T-cell (primary cell): Measurements from ENCODE around the gene MICALL2. TPM values are rescaled to one million over a fixed set of nuclear protein-coding genes. Genes with fewer than 3 reads are reported as not detected.

ENCODE experiments used
- ATAC-seq, 4 experiments: fragments of 200-7000 bp in 3 of 4; fragments of 150-1000 bp in 1 of 4; cut with Tn5 transposase; replicated peaks in 1 of 4; 1 replicate in 3 of 4; 2 replicates in 1 of 4; pipeline ENCODE4 v1.10.0; 2021; ENCODE audit warnings: moderate library complexity in 3 of 4, mild to moderate bottlenecking in 2 of 4, moderate number of reproducible peaks in 1 of 4
- CTCF ChIA-PET, 2 donors: fragments of 300-600 bp; sonication (Branson Sonifier 250); formaldehyde crosslinking; loops; one replicate each; lab custom pipeline; 2022; ENCODE audit warnings: antibody characterized with exemption in 2 of 2; lab: Charles Lee
- POLR2A ChIA-PET, 2 donors: fragments of 300-600 bp; sonication (Branson Sonifier 250); formaldehyde crosslinking; loops; one replicate each; lab custom pipeline; 2022; ENCODE audit warnings: antibody characterized with exemption in 2 of 2; lab: Charles Lee
- DNase-seq, 35 experiments: peaks; one replicate each; pipeline versions ENCODE4 v3.0.0 to v3.0.0-alpha.2; 2013 to 2023
- H3K27ac ChIP-seq: one replicate; pipeline ENCODE4 v1.5.1; 2013; ENCODE audit warnings: low read length
- H3K27me3 ChIP-seq, 2 experiments: replicated peaks in 1 of 2; 1 replicate in 1 of 2; 2 replicates in 1 of 2; pipeline versions ENCODE4 v1.6.1 to v1.7.0; 2013; ENCODE audit warnings: low read length in 1 of 2, mixed read lengths in 1 of 2; ENCODE audit not compliant: control insufficient read depth in 2 of 2, insufficient read depth in 2 of 2; ENCODE audit errors: extremely low read depth in 1 of 2
- H3K36me3 ChIP-seq, 2 donors: 1 replicate in 1 of 2; 2 replicates in 1 of 2; pipeline versions ENCODE4 v1.6.1 to v1.7.0; 2013; ENCODE audit warnings: low read length in 1 of 2; ENCODE audit not compliant: control insufficient read depth in 2 of 2, insufficient read depth in 1 of 2; ENCODE audit errors: extremely low read depth in 1 of 2
- H3K4me1 ChIP-seq, 2 experiments: 1 replicate in 1 of 2; 2 replicates in 1 of 2; pipeline versions ENCODE4 v1.6.1 to v1.7.0; 2013; ENCODE audit warnings: low read length in 2 of 2, mixed read lengths in 1 of 2; ENCODE audit not compliant: insufficient read depth in 2 of 2, control insufficient read depth in 1 of 2; ENCODE audit errors: extremely low read depth in 1 of 2
- H3K4me3 ChIP-seq, 2 donors: 1 replicate in 1 of 2; 2 replicates in 1 of 2; pipeline versions ENCODE4 v1.5.1 to v1.7.0; 2013; ENCODE audit warnings: mild to moderate bottlenecking in 2 of 2, low read length in 1 of 2, moderate library complexity in 1 of 2; ENCODE audit not compliant: control insufficient read depth in 1 of 2; ENCODE audit errors: extremely low read depth in 1 of 2
- H3K9me3 ChIP-seq: 2 replicates; pipeline ENCODE4 v1.7.0; 2013
- H3K27ac Mint-ChIP-seq, 2 donors: one replicate each; pipeline ENCODE4 v1.8.0; 2020 to 2021; ENCODE audit warnings: mild to moderate bottlenecking in 2 of 2, mixed read lengths in 2 of 2
- H3K27me3 Mint-ChIP-seq, 2 donors: one replicate each; pipeline ENCODE4 v1.8.0; 2021 to 2022; ENCODE audit warnings: mixed read lengths in 2 of 2
- H3K36me3 Mint-ChIP-seq: one replicate; pipeline ENCODE4 v1.8.0; 2021; ENCODE audit warnings: mixed read lengths
- H3K4me1 Mint-ChIP-seq, 3 donors: one replicate each; pipeline ENCODE4 v1.8.0; 2020 to 2022; ENCODE audit warnings: mixed read lengths in 3 of 3, mild to moderate bottlenecking in 1 of 3
- H3K4me3 Mint-ChIP-seq, 3 donors: one replicate each; pipeline ENCODE4 v1.8.0; 2020 to 2022; ENCODE audit warnings: mild to moderate bottlenecking in 3 of 3, mixed read lengths in 3 of 3, moderate library complexity in 3 of 3
- H3K9me3 Mint-ChIP-seq, 3 donors: one replicate each; pipeline ENCODE4 v1.8.0; 2020 to 2022; ENCODE audit warnings: mixed read lengths in 3 of 3
- WGBS: methylation state at CpG from one replicate; pipeline ENCODE4 v1.1.5; 2013; ENCODE audit warnings: missing lambda C conversion rate; ENCODE audit not compliant: insufficient coverage; 5-methylcytosine and 5-hydroxymethylcytosine counted together
- total RNA-seq, 35 experiments: library from RNA in 6 of 35; stranded (reverse) in 6 of 35; fragments of 120-200 nt in 1 of 35; gene quantifications; one replicate each; pipeline versions ENCODE4 v1.2.1 to v1.2.4 and lab custom pipeline; 2013 to 2026

The MICALL2 gene
- total RNA-seq, 5 donors from 2014 or later (not counting 1 experiment from before 2014, with no cell fraction given) = 2.1 to 5.5 (median 3.2) TPM

- peaks cover 43% of the 10 kb centered on the region for H3K36me3 Mint-ChIP-seq
- Histone ChIP-seq H3K27ac (no peak overlapping the region), H3K4me1 (no peaks in the 10 kb centered on the region), H3K36me3 (peaks cover 29 to 80% of the 10 kb centered on the region in 2 donors), H3K4me3 (no peak overlapping the region), H3K9me3 (no peaks in the 10 kb centered on the region), H3K27me3 (no peaks in the 10 kb centered on the region)
- no peaks in the 10 kb centered on the region for H3K9me3 Mint-ChIP-seq
- ChIA-PET POLR2A (no interaction called here), CTCF (no interaction called here)
- H3K27me3 Mint-ChIP-seq = no peaks in the 10 kb centered on the region
- ATAC-seq = no peak
- H3K27ac Mint-ChIP-seq = no peak overlapping the region
- no peak for DNase-seq
- H3K4me1 Mint-ChIP-seq = no peaks in the 10 kb centered on the region
- H3K4me3 Mint-ChIP-seq = no peak overlapping the region
- 95% methylated on average over 14 of the region's 20 CpGs for WGBS
Measured at GRCh38 chr7:1493129-1493528, 33.9 kb upstream of the MICALL2 start.

- H3K27ac Mint-ChIP-seq = no peak overlapping the region
- no peaks in the 10 kb centered on the region for H3K27me3 ChIP-seq
- peaks cover 27 to 80% of the 10 kb centered on the region in 2 donors for H3K36me3 ChIP-seq
- no peaks in the 10 kb centered on the region for H3K27me3 Mint-ChIP-seq
- no peaks in the 10 kb centered on the region for H3K4me1 Mint-ChIP-seq
- ChIA-PET POLR2A (no interaction called here), CTCF (no interaction called here)
- no peak overlapping the region for H3K4me3 ChIP-seq
- no peak overlapping the region for H3K4me3 Mint-ChIP-seq
- no peaks in the 10 kb centered on the region for H3K4me1 ChIP-seq
- no peaks in the 10 kb centered on the region for H3K9me3 Mint-ChIP-seq
- ATAC-seq = no peak
- no peak overlapping the region for H3K27ac ChIP-seq
- H3K9me3 ChIP-seq = no peaks in the 10 kb centered on the region
- 83% methylated on average over 12 of the region's 33 CpGs for WGBS
- no peak for DNase-seq
- peaks cover 39% of the 10 kb centered on the region for H3K36me3 Mint-ChIP-seq
Measured at GRCh38 chr7:1492640-1493039, 33.4 kb upstream of the MICALL2 start.

- Histone ChIP-seq H3K4me3 (no peak overlapping the region), H3K9me3 (no peaks in the 10 kb centered on the region), H3K27ac (no peak overlapping the region), H3K36me3 (peaks cover 25 to 80% of the 10 kb centered on the region in 2 donors), H3K4me1 (no peaks in the 10 kb centered on the region), H3K27me3 (no peaks in the 10 kb centered on the region)
- H3K4me3 Mint-ChIP-seq = no peak overlapping the region
- POLR2A ChIA-PET = no interaction called here
- no peaks in the 10 kb centered on the region for H3K4me1 Mint-ChIP-seq
- WGBS = 100% methylated on average over 8 of the region's 10 CpGs
- H3K36me3 Mint-ChIP-seq = peaks cover 35% of the 10 kb centered on the region
- H3K27me3 Mint-ChIP-seq = no peaks in the 10 kb centered on the region
- H3K27ac Mint-ChIP-seq = no peak overlapping the region
- no peaks in the 10 kb centered on the region for H3K9me3 Mint-ChIP-seq
- DNase-seq = no peak
- no peak for ATAC-seq
- CTCF ChIA-PET = no interaction called here
Measured at GRCh38 chr7:1492221-1492620, 33.0 kb upstream of the MICALL2 start.

GRCh38 chr7:1490837-1491236 lies 31.6 kb upstream of the MICALL2 start:
- Histone ChIP-seq H3K36me3 (peaks cover 30 to 74% of the 10 kb centered on the region in 2 donors), H3K27ac (no peak overlapping the region), H3K4me3 (no peak overlapping the region), H3K27me3 (no peaks in the 10 kb centered on the region), H3K9me3 (no peaks in the 10 kb centered on the region), H3K4me1 (no peaks in the 10 kb centered on the region)
- no peaks in the 10 kb centered on the region for H3K4me1 Mint-ChIP-seq
- H3K4me3 Mint-ChIP-seq = no peak overlapping the region
- no peaks in the 10 kb centered on the region for H3K27me3 Mint-ChIP-seq
- no peak overlapping the region for H3K27ac Mint-ChIP-seq
- no peaks in the 10 kb centered on the region for H3K9me3 Mint-ChIP-seq
- DNase-seq (no peak), ATAC-seq (no peak)
- POLR2A ChIA-PET = no interaction called here
- CTCF ChIA-PET = no interaction called here
- peaks cover 32% of the 10 kb centered on the region for H3K36me3 Mint-ChIP-seq
- 97% methylated on average over 17 of the region's 19 CpGs for WGBS

GRCh38 chr7:1489336-1489735 lies 30.1 kb upstream of the MICALL2 start:
- no peak overlapping the region for H3K27ac ChIP-seq
- peaks cover 33% of the 10 kb centered on the region for H3K36me3 Mint-ChIP-seq
- H3K4me1 Mint-ChIP-seq = no peaks in the 10 kb centered on the region
- no peaks in the 10 kb centered on the region for H3K4me1 ChIP-seq
- H3K27me3 Mint-ChIP-seq = no peaks in the 10 kb centered on the region
- no peak overlapping the region for H3K4me3 ChIP-seq
- ATAC-seq = no peak
- ChIA-PET CTCF (no interaction called here), POLR2A (interaction anchor here in 1 of 2 donors (0.5 to 0.6 kb wide), 2 partner anchors 65 to 819 kb away, joined by 3 read pairs; no protein-coding TSS in a partner anchor)
- no peaks in the 10 kb centered on the region for H3K27me3 ChIP-seq
- no peaks in the 10 kb centered on the region for H3K9me3 Mint-ChIP-seq
- H3K9me3 ChIP-seq = no peaks in the 10 kb centered on the region
- WGBS = 97% methylated on average over 13 of the region's 18 CpGs
- no peak overlapping the region for H3K27ac Mint-ChIP-seq
- H3K36me3 ChIP-seq = peaks cover 26 to 75% of the 10 kb centered on the region in 2 donors
- no peak overlapping the region for H3K4me3 Mint-ChIP-seq
- DNase-seq = no peak

GRCh38 chr7:1488016-1488415 lies 28.7 kb upstream of the MICALL2 start:
- no peaks in the 10 kb centered on the region for H3K4me1 ChIP-seq
- Mint-ChIP-seq H3K9me3 (no peaks in the 10 kb centered on the region), H3K36me3 (peaks cover 39% of the 10 kb centered on the region), H3K27me3 (no peaks in the 10 kb centered on the region), H3K4me3 (no peak overlapping the region), H3K4me1 (no peaks in the 10 kb centered on the region), H3K27ac (no peak overlapping the region)
- H3K4me3 ChIP-seq = no peak overlapping the region
- POLR2A ChIA-PET = no interaction called here
- ATAC-seq = no peak
- CTCF ChIA-PET = no interaction called here
- peaks cover 32 to 81% of the 10 kb centered on the region in 2 donors for H3K36me3 ChIP-seq
- no peaks in the 10 kb centered on the region for H3K9me3 ChIP-seq
- no peak for DNase-seq
- H3K27ac ChIP-seq = no peak overlapping the region
- 93% methylated on average over 18 of the region's 20 CpGs for WGBS
- H3K27me3 ChIP-seq = no peaks in the 10 kb centered on the region

GRCh38 chr7:1487466-1487865 lies 28.2 kb upstream of the MICALL2 start:
- Mint-ChIP-seq H3K9me3 (no peaks in the 10 kb centered on the region), H3K27me3 (no peaks in the 10 kb centered on the region), H3K27ac (no peak overlapping the region), H3K4me3 (no peak overlapping the region), H3K4me1 (no peaks in the 10 kb centered on the region), H3K36me3 (peaks cover 38% of the 10 kb centered on the region)
- ATAC-seq = no peak
- no peak overlapping the region for H3K27ac ChIP-seq
- peaks cover 32 to 85% of the 10 kb centered on the region in 2 donors for H3K36me3 ChIP-seq
- WGBS = 93% methylated on average over 13 of the region's 25 CpGs
- H3K4me1 ChIP-seq = no peaks in the 10 kb centered on the region
- DNase-seq = no peak
- POLR2A ChIA-PET = interaction anchor here in 1 of 2 donors (0.7 kb wide), 1 partner anchor 395 kb away, joined by 3 read pairs; no protein-coding TSS in a partner anchor
- CTCF ChIA-PET = no interaction called here
- no peaks in the 10 kb centered on the region for H3K27me3 ChIP-seq
- H3K9me3 ChIP-seq = no peaks in the 10 kb centered on the region
- no peak overlapping the region for H3K4me3 ChIP-seq
